M059J (cell line): ENCODE measurements around the gene BICD1. TPM values are rescaled to one million over a fixed set of nuclear protein-coding genes. Genes with fewer than 3 reads are reported as not detected.

Source experiments
- DNase-seq: peaks from one replicate; pipeline ENCODE4 v3.0.0-alpha.2; 2012; ENCODE audit warnings: low read depth
- total RNA-seq: library from RNA; depleted of rRNA; stranded (reverse); fragments of >200 nt; shearing (Covaris generic); gene quantifications from 2 replicates; pipeline ENCODE4 v1.2.3, GENCODE V29; 2014

Gene BICD1
- total RNA-seq, 1 experiment from 2014 or later: 13.3 TPM

DNA sequence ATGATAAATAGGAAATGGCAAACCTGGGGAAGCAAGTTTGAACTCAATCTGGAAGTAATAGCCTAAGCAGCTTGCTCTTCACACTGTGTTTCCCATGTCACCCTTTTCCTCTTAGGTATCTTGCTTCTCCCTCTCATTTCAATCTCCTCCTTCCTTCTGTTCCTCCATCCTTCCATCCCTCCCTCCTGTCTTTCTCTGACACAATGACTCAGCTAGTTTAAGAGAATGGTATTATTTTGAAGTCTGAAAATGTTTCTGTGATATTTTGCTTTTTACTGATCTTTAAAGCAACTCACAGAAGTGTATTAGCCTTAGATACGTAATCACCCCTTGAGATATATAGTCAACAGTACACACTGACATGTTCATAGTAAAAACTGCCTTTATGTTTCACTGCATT lies 236.8 kb downstream of the BICD1 start:
- no peak for DNase-seq

DNA sequence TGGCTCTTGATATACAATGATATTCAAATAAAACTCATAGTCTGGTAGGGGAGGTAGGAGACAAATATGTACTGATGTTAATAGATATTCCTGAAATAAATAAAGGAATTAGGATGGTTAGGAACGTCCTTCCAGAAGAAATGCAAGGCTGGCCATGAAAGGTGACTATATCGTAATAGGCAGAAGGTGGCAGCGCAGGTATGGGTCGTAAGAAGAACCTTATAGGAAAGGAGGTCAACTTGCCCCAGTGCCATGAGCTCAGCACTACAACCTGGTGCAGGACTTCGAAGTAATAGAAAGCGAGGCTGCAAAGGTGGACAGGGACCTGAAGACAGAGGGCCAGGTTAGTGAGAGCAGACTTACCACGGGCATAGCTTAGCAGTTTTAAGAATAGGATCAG lies 237.4 kb downstream of the BICD1 start:
- DNase-seq: no peak

DNA sequence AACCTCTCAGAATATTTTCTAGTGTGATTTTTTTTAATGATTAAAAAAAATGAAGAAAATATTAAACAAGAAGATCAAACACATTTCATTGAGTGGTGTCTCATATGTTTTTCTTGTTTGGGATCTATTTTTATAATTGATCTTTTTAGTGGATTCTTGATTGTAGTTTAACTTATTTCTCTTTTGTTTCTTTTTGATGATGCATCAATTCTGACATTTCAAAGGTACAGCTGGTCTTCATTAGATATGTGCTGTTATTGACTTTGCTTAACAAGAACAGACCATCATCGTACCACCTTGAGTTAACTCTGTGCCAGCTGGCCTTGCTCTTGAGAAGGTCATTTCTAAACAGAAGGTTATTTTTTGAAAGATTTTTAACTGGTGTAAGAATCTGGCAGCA lies 246.9 kb downstream of the BICD1 start:
- DNase-seq: no peak

DNA sequence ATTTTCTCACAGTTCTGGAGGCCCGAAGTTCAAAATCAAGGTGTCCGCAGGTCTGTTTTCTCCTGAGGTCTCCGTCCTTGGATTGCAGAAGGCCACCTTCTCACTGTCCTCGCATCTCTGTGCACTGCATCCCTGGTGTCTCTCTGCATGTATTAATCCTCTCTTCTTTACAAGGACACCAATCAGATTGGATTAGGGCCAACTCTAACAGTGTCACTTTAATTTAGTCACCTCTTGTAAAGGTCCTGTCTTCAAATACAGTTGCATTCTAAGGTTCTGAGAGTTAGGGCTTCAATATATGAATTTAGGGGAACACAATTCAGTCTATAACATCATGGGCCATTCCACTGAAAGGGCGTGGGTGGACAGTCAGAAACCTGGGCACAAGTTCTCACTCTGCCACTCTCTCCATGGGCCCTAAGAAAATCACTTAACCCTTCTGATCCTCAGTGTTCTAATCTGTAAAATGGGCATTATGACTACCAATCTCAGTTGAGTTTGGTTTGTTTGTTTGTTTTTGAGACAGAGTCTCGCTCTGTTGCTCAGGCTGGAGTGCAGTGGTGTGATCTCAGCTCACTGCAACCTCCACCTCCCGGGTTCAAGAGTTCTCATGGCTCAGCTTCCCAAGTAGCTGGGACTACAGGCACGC lies 251.1 kb downstream of the BICD1 start:
- no peak for DNase-seq

DNA sequence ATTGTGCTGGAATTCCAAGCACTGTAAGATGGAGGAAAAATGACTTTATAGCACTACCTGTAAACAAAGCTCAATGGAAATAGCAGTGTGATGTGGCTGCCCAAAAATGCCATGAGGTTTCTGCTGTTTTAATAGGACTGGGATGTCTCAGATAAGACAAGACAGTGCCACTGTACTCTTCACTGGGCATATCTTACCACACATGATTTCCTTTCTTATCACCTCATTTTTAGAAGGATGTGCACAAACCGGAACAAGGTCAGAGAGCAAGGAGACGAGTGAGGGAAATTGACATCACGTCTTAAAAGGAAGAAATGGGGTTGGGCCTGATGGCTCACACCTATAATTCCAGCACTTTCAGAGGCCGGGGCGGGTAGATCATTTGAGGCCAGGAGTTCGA lies 254.3 kb downstream of the BICD1 start:
- DNase-seq: no peak

DNA sequence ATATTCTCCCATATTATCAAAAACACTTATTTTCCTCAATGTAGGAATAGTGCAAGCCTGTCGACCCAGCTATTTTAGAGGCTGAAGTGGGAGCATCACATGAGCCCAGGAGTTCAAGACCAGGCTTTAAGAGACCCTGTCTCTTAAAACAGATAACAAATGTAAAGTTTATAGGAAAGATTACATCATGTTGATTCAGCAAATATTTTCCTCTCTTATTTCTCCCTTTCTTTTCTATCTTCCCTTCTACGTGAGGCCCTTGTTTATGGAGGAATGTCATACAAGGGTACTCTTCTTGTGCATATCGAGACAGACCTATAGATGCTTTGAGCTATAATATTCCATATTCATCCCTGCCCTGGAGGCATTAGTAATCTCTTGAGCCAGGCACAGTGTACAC lies 256.2 kb downstream of the BICD1 start:
- no peak for DNase-seq

DNA sequence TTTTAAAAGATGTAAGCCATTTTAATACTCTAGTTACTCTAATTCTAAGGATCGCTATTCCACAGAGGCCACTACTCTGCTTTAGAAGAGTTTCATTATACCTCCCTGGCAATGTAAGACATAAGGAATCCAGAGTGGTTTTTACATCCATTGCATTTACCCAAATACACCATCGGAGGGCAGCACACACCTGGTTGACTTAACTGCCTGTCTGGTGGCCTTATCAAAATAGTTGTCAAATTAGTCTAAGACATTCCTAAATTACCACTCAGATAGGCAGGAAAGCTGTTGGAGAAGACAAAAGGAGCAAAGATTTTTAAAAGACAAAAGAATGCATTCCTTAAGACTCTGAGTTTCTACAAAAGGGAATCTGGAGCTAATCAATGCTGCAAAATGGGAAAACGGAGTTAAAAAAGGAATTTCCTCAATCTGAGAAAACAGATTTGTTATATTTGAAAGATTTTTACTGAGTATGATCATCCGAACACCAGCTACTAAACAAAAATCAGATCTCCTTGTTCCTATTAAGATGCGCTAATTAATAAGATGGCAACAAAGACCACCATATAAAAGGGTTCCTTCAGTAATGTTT lies 258.9 kb downstream of the BICD1 start:
- DNase-seq: peak; percentile 71

DNA sequence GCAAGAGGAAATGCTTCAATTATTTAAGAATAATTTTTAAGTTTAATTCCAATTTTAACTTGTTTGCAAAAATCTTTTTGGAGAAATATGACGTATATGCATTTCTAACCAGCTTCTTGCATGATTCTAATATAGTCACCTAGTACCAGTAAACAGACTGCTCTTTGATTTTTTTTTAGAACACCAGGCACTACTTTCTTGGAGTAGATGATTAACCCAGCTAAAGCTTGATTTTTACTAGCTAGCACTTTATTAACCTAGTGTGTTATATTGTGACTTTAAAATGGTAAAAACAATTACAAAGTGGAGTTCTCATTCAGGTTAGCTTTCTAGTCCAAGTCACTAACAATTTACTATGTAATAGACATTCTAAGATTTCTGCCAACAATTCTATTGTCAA lies 260.1 kb downstream of the BICD1 start:
- DNase-seq: no peak

DNA sequence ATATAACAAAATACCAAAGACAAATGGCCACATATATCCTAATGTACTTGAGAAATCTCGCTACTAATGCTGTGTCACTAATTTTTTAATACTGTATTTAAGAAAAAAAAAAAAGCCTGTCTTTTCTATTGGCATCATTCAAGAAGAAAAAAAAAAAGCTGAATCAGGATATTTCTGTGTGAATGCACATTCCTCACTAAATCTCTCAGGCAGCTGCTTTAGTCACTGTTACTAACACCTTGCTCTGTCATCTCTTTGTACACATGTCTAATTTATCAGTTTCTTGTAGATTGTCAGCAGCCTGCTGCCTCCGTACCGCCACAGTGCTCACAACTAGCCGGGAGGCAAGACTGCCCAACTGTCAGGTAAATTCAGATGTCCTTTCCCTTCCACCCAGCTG lies 260.7 kb downstream of the BICD1 start:
- DNase-seq: no peak

DNA sequence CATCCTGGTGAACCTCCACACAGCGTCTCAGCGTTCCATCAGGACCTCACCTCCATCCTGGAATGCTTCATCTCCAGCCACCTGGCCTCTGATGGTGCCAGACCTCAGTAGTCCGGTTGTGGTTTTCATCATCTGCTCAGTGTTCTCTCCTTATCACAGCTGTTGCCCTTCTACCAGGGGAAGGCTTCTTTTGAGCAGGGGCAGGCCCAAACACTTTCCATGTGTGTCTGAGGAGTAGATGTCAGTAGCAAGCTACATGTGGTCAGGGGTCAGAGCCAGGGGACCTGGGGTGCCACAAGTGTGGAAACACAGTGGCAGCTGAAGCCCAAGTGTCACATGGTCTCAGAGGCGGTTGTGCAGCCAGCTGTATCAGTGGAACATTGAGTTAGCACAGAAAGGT lies 262.6 kb downstream of the BICD1 start:
- DNase-seq: no peak

DNA sequence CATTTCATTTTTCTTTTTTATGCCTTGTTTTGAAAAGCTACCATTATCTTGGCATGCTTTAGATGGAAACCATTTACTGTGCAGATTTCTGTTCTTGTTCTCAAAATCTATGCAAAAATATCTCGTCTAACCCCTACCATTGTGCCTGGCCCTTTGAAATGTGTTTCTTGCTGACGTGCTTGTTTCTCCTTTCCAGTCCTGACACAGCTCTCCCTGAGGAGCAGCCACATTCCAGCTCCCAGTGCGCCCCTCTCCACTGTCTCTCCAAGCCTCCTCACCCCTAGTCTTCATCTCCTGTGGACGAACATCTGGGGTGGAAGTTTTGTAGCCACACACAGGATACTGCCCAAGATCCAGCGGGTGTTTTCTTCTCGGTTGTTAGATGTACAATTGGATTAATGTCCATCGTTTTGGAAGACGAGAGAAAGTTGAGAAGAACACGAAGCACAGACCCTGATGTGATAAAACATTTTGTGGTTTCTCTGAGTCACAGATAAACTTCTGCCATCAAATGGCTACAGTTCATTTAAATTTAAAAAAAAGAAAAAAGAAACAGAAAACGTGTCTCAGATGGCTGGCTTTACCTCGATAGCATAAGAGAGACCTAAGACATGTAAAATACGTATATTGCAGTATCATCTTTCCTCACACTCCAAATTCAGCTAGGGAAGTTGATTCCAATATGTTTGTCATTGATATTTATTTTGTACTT lies 270.9 kb downstream of the BICD1 start:
- DNase-seq: no peak

DNA sequence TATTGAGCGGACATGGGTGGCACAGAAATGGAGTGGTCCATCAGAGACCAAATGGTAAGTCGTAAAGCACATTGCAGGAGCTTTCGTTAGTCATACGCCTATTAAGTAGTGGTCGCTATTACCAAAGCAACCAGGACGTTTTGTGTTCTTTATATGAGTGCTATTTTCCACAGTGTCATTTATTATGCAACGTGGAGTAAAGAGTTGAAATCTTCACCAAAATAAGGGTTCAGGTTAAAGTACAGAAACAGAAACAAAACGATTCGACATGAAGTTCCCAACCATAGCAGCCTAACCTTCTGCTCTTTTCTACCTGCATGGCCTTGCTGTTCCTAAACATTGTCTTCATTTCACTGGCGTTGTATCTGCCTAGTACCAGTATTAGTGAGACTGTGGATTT lies 272.6 kb downstream of the BICD1 start:
- no peak for DNase-seq

DNA sequence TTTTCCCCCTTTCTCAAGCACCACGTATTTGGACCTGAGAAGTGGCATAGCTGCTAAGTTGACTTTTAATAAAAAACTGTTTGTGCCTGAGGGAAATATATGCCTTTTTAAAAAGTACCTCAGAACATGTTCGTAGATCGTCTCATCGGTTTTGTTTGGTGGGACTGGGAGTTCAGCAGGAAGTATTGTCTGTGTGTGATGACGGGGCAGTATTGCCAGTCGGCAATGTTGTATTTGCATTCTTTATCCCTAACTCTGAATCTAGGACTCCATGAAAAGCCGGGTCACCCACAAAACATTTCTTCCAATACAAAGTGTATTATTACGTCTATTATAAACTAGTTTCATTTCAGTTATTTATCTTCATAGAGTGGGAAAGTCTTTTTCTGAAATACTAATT lies 273.0 kb downstream of the BICD1 start:
- no peak for DNase-seq

DNA sequence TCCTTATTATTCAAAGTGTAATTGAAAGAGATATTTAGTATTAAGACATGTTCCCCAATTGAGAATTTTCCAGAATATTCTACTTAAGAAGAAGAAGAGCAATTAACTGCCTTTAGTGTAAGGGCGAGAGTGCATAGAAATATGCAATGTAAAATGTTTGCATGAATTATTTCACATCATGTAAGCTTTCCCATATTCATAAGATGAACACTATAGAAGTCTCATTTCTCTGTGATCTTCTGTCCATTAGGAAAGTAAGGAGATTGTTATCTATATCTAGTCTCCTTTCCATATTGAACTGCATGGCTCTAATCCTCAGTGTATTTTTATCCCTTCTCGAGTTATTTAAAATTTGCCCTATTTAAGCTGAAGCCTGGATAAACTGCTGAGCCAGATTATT lies 275.6 kb downstream of the BICD1 start:
- DNase-seq: no peak

DNA sequence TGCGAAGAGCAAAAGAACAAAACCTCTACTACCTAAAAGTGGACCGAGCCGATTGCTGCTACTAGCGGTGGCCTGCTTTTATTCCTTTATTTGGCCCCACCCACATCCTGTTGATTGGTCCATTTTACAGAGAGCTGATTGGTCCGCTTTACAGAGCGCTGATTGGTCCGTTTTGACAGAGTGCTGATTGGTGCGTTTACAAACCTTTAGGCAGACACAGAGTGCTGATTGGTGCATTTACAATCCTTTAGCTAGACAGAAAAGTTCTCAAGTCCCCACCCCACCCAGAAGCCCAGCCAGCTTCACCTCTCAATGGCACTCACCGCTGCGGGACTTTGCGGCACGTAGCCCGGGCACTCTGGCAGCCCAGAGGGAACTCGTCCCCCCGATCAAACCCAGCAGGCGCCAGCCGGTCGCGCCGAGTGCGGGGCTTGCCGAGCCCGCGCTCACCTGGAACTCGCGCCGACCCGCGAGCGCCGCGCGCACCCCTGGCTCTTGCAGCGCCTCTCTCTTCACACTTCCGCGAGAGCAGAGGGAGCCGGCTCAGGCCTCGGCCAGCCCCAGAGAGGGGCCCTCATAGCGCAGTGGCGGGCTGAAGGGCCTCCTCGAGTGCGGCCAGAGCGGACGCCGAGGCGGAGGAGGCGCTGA lies 284.0 kb downstream of the BICD1 start:
- no peak for DNase-seq

DNA sequence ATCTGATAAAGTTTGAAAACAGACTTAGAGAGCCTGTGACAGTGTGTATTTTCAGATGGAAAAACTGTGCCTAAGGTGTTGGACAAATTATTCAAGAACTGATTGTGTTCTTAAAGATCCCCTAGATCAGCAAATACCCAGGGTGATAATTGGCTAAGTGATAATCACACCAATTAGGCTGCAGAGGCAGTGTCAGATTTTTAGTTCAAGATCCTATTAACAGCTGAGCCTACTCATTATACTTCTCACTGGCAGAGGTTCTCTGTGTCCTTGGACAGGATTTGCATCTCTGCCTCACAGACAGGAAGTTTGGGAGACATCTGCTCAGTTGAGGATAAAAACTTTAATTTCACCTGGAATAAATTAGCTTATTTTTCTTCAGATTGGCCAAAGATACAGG lies 288.4 kb downstream of the BICD1 start:
- no peak for DNase-seq

DNA sequence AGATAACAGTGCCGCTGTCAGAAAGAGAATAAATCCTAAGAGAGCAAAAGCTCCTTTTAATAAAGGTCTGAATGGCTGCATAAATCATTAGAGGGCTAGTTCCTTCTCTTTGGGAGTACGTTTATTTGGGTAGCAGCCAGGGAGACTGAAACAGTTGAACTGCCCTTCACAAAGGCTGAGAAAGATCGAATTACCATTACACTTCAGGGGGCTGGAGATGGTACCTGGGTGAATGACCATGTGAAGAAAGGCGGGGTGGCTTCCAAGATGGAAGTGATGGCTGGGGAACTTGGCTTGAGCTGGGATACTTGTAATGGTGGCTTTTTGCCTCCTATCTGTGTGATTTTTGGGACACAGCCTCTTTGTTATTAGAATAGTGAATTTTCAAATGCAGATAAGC lies 291.0 kb downstream of the BICD1 start:
- DNase-seq: no peak

DNA sequence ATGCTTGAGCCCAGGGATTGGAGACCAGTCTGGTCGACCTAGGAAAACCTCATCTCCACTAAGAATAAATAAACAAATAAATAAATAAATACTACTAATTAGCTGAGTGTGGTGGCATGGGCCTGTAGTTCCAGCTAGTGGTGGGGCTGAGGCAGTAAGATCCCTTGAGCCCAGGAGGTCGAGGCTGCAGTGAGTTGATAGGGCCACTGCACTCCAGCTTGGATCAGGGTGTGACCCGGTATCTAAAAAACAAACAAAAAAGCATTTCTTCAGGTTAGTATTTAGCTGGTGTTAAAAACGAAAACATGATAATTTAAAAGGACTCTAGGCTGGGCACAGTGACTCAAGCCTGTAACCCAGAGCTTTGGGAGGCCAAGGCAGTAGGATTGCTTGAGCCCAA lies 291.5 kb downstream of the BICD1 start:
- DNase-seq: no peak

DNA sequence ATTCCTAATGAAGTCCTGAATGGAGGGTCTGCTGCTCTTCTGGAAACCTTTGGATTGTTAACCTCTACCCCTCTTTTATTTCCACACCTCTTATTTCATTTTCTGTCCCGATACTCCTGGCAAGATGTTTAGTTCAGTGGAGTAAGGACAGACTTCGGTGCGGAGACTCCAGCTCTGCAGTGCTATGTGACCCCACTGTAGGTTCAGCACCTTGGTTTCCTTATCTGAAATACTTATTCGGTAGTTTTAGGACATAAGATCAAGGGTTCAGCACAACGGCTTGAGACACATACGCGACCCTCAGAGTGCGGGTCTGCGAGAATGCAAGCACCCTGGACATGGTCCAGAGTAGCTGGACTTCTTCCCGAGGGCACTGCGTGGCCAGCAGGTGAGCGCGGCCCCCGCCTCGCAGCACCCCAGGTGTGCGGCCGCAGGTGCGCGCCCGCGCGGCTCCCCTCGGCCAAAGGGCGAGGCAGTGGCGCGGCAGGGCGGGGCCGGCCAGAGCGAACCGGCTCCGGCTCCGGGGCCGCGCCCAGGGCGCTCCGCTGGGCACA lies 292.2 kb downstream of the BICD1 start:
- no peak for DNase-seq

DNA sequence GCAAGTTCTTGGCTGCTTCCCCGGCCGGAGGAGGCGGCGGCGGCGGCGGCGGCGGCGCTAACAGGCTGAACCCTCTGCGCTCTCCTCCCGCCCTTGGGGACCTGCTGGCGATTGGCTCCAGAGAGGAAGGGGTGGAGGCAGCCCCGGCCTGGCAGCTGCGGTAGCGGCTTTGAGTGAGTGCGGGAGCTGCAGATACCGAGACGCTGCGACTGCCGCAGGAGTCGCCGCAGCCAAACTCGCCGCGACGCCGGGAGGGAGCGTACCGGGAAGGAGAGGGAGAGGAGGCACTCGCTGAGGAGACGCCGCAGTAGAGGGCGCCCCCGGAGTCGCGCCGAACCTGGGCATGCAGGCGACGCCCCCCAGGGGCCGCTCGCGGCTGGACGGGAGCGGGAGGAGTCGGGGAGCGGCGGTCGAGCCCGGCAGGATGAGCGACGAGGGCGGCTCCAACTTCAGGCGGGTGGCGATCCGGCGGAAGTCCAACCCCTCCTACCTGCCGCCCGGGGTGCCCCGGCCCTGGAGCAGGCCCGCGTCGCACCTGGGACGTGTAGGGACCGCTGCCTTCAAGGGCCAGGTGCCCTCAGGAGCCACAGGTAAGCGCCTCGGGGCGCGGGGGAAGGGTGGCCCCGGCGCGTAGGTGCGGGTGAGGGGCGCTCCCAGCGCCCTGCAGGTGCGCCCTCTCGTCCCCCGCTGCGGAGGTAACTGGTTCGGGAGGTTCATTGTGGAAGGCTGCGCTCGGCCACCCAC lies 292.9 kb downstream of the BICD1 start, which contains the start of gene FGD4:
FGD4 (plus strand) TSS at position 189 of the 744 bp plus-strand sequence.
- DNase-seq: peak; percentile 86

DNA sequence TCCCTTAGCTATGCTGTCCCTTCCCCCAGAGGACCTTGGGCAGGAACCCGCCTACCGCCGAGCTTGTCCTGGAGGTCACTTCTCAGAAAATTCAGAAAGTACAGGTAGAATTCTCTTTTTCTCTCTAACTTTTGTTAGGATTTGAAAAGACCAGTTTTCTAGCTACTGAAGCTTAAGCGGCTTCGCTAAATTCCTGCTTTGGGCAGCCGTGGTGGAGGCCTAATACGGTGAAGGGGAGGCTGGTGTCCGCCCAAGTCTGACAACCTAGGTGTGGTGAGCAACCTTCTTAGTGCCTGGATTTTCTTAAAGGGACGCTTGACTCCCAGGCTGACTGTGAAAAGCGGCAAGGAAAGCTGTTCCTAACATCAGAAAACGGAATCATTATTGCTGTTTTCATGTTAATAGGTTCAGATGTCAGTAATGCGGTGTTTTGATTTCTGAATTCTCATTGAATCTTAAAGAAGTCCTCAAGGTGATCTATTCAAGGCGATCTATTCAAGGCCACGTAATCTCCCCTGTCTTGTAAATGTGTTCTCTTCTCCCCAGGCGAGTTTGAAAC lies 293.5 kb downstream of the BICD1 start:
- peak; percentile 10 for DNase-seq
